Mesodermal cell (in vitro differentiated cells): ENCODE results near the gene NACA.

ENCODE experiments used
- H3K27ac ChIP-seq: 2 replicates; pipeline ENCODE4 v1.7.0; 2013; ENCODE audit warnings: mild to moderate bottlenecking, low read depth, low read length, moderate library complexity; ENCODE audit not compliant: severe bottlenecking
- H3K36me3 ChIP-seq: 2 replicates; pipeline ENCODE4 v1.7.1; 2013; ENCODE audit warnings: mild to moderate bottlenecking, low read length, moderate library complexity; ENCODE audit not compliant: control insufficient read depth, insufficient read depth
- H3K4me1 ChIP-seq: one replicate; pipeline ENCODE4 v1.7.1; 2013; ENCODE audit warnings: mild to moderate bottlenecking, low read length; ENCODE audit not compliant: insufficient read depth, control insufficient read depth, poor library complexity, severe bottlenecking
- H3K4me3 ChIP-seq: 2 replicates; pipeline ENCODE4 v1.7.0; 2013; ENCODE audit warnings: low read length, control low read depth, mild to moderate bottlenecking; ENCODE audit not compliant: insufficient read depth, poor library complexity, severe bottlenecking; ENCODE audit errors: extremely low read depth
- H3K9me3 ChIP-seq: 2 replicates; pipeline ENCODE4 v1.7.1; 2013; ENCODE audit warnings: mild to moderate bottlenecking, low read length, moderate library complexity; ENCODE audit not compliant: control insufficient read depth
- WGBS, 2 experiments: methylation state at CpG; one replicate each; pipeline ENCODE4 v1.1.5; 2013; ENCODE audit warnings: missing lambda C conversion rate in 2 of 2; ENCODE audit not compliant: insufficient coverage in 2 of 2; 5-methylcytosine and 5-hydroxymethylcytosine counted together

Gene NACA

GRCh38 chr12:56688129-56688845 is 36.8 kb downstream of the NACA start, which contains the start of gene PTGES3:
TSS of gene PTGES3 (minus strand) at chr12:56688284. CDS start at chr12:56687999, 285 bp downstream.
- 0 to 1% methylated on average over 30 to 47 of the region's 64 CpGs for WGBS, 2 experiments
- Histone ChIP-seq H3K36me3 (peaks cover 25% of the 10 kb centered on the region), H3K9me3 (no peaks in the 10 kb centered on the region), H3K4me3 (peak within 1 kb of the TSS; percentile 100), H3K4me1 (peaks cover 7% of the 10 kb centered on the region), H3K27ac (peak within 1 kb of the TSS; percentile 100)

- H3K36me3 ChIP-seq = peaks cover 33% of the 10 kb centered on the region
- H3K4me1 ChIP-seq = peaks cover 7% of the 10 kb centered on the region
- no peaks in the 10 kb centered on the region for H3K9me3 ChIP-seq
- 0% methylated on average over 47 to 57 of the region's 62 CpGs for WGBS, 2 experiments
- peak overlapping the region; percentile 100 for H3K27ac ChIP-seq
- peak overlapping the region; percentile 100 for H3K4me3 ChIP-seq
Observed at GRCh38 chr12:56687223-56688128, 37.6 kb downstream of the NACA start.

- Histone ChIP-seq H3K27ac (no peak overlapping the region), H3K36me3 (peaks cover 59% of the 10 kb centered on the region), H3K4me3 (peak overlapping the region; percentile 100), H3K9me3 (no peaks in the 10 kb centered on the region), H3K4me1 (peaks cover 9% of the 10 kb centered on the region)
- WGBS, 2 experiments = 77 to 85% methylated on average over 4 of the region's 8 CpGs
Observed at GRCh38 chr12:56684745-56685359, 40.2 kb downstream of the NACA start.

- Histone ChIP-seq H3K4me1 (peaks cover 9% of the 10 kb centered on the region), H3K27ac (no peak overlapping the region), H3K36me3 (peaks cover 80% of the 10 kb centered on the region), H3K9me3 (no peaks in the 10 kb centered on the region), H3K4me3 (no peak overlapping the region)
- WGBS, 2 experiments = 90 to 100% methylated on average over 3 to 6 of the region's 6 CpGs
Observed at GRCh38 chr12:56682323-56682722, 42.8 kb downstream of the NACA start.

DNA sequence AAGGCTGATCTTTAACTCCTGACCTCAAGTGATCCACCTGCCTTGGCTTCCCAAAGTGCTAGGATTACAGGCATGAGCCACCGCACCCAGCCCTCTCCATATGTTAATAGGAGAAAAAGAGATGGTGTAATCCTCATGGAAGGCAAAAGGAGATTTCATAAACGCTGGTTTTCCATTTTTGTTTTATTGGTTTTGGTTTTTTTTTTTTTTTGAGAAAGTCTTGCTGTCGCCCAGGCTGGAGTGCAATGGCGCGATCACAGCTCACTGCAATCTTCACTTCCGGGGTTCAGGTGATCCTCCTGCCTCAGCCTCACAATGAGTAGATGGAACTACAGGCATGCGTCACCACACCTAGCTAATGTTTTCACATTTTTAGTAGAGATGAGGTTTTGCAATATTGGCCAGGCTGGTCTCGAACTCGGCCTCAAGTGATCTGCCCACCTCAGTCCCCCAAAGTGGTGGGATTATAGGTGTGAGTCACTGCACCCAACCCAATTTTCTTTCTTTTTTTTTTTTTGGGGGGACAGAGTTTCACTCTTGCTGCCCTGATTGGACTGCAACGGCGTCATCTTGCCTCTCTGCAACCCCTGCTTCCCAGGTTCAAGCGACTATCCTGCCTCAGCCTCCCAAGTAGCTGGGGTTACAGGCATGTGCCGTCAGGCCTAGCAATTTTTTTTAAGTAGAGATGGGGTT is 45.1 kb downstream of the NACA start:
- H3K4me1 ChIP-seq = peaks cover 6% of the 10 kb centered on the region

DNA sequence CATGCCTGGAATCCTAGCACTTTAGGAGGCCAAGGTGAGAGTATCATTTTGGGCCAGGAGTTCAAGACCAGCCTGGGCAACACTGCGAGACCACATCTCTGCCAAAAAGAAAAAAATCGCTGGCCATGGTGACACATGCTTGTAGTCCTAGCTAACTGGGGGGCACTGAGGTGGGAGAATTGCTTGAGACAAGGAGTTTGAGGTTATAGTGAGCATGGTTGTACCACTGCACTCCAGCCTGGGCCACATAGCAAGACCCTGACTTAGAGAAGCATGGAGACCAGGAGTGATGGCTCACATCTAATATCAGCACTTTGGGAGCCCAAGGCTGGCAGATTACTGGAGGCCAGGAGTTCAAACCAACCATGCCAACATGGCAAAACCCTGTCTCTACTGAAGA is 46.2 kb downstream of the NACA start:
- 90 to 100% methylated on average over 2 of the region's 2 CpGs for WGBS, 2 experiments
- H3K4me3 ChIP-seq = no peak overlapping the region
- H3K4me1 ChIP-seq = peaks cover 2% of the 10 kb centered on the region
- H3K9me3 ChIP-seq = no peaks in the 10 kb centered on the region
- H3K27ac ChIP-seq = no peak overlapping the region
- peaks cover 88% of the 10 kb centered on the region for H3K36me3 ChIP-seq

More for the DNA sequence above, 45.1 kb downstream of the NACA start:
- WGBS, 2 experiments = 89 to 98% methylated on average over 6 to 8 of the region's 13 CpGs
- Histone ChIP-seq H3K36me3 (peaks cover 86% of the 10 kb centered on the region), H3K9me3 (no peaks in the 10 kb centered on the region), H3K27ac (no peak overlapping the region), H3K4me3 (no peak overlapping the region)

GRCh38 chr12:56677680-56678079 is 47.4 kb downstream of the NACA start:
- peaks cover 2% of the 10 kb centered on the region for H3K4me1 ChIP-seq
- H3K27ac ChIP-seq = no peak overlapping the region
- no peak overlapping the region for H3K4me3 ChIP-seq
- H3K9me3 ChIP-seq = no peaks in the 10 kb centered on the region
- peaks cover 86% of the 10 kb centered on the region for H3K36me3 ChIP-seq
- WGBS, 2 experiments = no CpG with 5 or more reads among the region's 1 CpG

DNA sequence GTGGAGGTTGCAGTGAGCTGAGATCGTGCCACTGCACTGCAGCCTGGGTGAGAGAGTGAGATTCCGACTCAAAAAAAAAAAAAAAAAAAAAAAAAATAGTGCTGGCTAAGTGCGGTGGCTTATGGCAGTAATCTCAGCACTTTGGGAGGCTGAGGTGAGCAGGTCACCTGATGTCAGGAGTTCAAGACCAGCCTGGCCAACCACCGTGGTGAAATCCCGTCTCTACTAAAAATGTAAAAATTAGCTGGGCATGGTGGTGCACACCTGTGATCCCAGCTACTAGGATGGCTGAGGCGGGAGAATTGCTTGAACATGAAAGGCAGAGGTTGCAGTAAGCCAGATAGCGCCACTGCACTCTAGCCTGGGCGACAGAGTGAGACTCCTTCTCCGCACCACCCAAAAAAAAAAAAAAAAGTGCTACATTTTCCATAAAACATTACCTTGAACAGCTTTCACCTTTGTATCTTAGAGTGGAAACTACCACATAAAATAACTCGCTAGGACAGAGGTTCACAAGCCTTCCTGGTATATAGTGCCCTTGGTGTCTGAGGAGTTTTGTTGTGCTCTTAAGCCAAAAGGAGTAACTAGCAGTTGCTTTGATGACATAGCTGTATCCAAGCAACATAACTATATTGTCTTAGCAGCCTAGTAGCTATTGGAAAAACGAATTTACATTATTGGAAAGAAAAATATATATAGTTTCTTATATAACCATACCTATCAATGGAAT is 48.1 kb downstream of the NACA start:
- Histone ChIP-seq H3K9me3 (no peaks in the 10 kb centered on the region), H3K4me3 (no peak overlapping the region), H3K4me1 (peaks cover 1% of the 10 kb centered on the region), H3K27ac (no peak overlapping the region), H3K36me3 (peaks cover 83% of the 10 kb centered on the region)
- 84 to 89% methylated on average over 4 to 8 of the region's 11 CpGs for WGBS, 2 experiments

DNA sequence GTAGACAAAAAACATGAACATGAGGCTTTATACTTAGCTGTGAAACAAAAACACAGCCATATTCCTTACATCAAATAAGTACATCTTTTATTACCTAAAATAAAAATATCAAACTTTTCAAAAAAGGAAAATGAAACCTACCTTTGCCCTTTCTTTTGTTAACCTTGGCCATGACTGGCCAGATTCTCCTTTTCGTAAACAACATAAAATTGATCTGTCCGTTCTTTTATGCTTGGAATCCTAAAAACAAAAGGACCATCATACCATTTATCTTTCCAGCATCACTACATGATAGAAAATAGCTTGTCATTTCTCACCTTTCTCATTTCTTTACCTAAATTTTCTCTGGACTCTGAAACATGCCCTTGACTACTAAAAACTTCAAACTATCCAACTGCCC is 53.5 kb downstream of the NACA start:
- Histone ChIP-seq H3K27ac (no peak overlapping the region), H3K4me3 (no peak overlapping the region), H3K36me3 (peaks cover 89% of the 10 kb centered on the region), H3K9me3 (no peaks in the 10 kb centered on the region), H3K4me1 (no peaks in the 10 kb centered on the region)
- WGBS, 2 experiments = 94 to 100% methylated on average over 2 of the region's 2 CpGs

GRCh38 chr12:56670836-56671235 is 54.3 kb downstream of the NACA start:
- Histone ChIP-seq H3K4me1 (no peaks in the 10 kb centered on the region), H3K36me3 (peaks cover 90% of the 10 kb centered on the region), H3K27ac (no peak overlapping the region), H3K9me3 (no peaks in the 10 kb centered on the region), H3K4me3 (no peak overlapping the region)
- WGBS, 2 experiments = 93 to 95% methylated on average over 4 of the region's 4 CpGs
